Rectal smooth muscle tissue (tissue), 1 donor: ENCODE measurements around the gene NT5DC2.
A peak's percentile ranks its signal among the peaks of the same experiment; 100 is the strongest.

Experiments
- H3K27ac ChIP-seq: one replicate; pipeline ENCODE4 v1.7.0; 2013; ENCODE audit warnings: low read depth, low read length, inconsistent platforms
- H3K27me3 ChIP-seq: one replicate; pipeline ENCODE4 v1.7.0; 2013; ENCODE audit warnings: low read length; ENCODE audit not compliant: control insufficient read depth, insufficient read depth
- H3K36me3 ChIP-seq: one replicate; pipeline ENCODE4 v1.7.0; 2013; ENCODE audit warnings: low read length; ENCODE audit not compliant: control insufficient read depth, insufficient read depth
- H3K4me1 ChIP-seq: one replicate; pipeline ENCODE4 v1.7.0; 2013; ENCODE audit warnings: low read length; ENCODE audit not compliant: control insufficient read depth, insufficient read depth
- H3K4me3 ChIP-seq: one replicate; pipeline ENCODE4 v1.7.0; 2013; ENCODE audit warnings: low read length
- H3K9ac ChIP-seq: one replicate; pipeline ENCODE4 v1.7.0; 2013; ENCODE audit warnings: low read length

NT5DC2 gene

GRCh38 chr3:52509753-52510328 lies 23.8 kb downstream of the NT5DC2 start:
- Histone ChIP-seq H3K9ac (no peak overlapping the region), H3K4me1 (no peaks in the 10 kb centered on the region), H3K36me3 (no peaks in the 10 kb centered on the region), H3K27me3 (no peaks in the 10 kb centered on the region), H3K4me3 (no peak overlapping the region), H3K27ac (no peak overlapping the region)

DNA sequence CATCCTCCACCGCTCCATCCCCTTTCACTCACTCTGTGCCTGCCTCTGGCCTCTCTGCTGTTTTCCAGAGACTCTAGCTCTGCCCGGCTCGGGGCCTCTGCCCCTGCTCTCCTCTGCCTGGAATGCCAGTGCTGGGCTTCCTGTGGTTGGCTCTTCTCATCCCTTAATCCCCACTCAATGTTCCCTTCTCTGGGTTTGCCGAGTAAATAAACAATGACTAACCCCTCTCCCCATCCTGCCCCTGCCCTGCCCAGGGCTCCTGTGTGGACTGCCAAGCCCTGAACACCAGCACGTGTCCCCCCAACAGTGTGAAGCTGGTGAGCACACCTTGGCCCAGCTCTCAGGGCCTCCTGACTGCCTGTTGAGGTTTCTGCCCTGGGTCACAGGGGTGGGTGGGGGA lies 26.3 kb downstream of the NT5DC2 start:
- H3K9ac ChIP-seq, result no peak overlapping the region
- no peaks in the 10 kb centered on the region for H3K36me3 ChIP-seq
- no peak overlapping the region for H3K27ac ChIP-seq
- no peak overlapping the region for H3K4me3 ChIP-seq
- H3K4me1 ChIP-seq, result no peaks in the 10 kb centered on the region
- H3K27me3 ChIP-seq, result no peaks in the 10 kb centered on the region

DNA sequence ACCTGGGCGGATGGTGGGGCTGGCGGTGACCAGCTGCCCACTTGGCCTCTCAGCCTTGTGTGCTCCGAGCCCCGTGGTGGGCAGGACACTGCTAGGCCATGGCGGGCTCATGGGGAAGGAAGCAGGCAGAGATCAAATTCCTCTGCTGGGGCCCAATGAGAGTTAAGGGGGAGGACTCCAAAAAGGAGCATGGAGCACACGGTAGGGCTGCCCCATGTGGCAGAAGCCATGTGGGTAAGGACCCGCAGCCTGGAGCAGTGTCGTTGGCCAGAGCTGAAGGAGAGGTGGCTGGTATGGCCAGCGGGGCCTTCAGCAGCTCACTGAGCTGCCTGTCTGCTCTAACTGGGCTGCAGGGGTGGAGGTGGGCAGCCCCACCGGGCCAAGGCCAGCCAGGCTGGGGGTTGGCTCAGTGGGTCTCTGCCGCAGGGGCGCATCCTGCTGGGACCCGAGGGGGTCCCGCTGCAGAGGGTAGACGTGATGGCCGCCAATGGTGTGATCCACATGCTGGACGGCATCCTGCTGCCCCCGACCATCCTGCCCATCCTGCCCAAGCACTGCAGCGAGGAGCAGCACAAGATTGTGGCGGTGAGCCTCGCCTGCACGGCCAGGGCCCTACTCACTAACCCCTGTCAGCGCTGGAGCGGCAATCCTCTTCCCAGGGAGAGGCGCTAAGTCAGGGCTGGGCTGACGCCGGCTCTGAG lies 27.2 kb downstream of the NT5DC2 start:
- no peaks in the 10 kb centered on the region for H3K4me1 ChIP-seq
- no peak overlapping the region for H3K9ac ChIP-seq
- no peaks in the 10 kb centered on the region for H3K36me3 ChIP-seq
- H3K27ac ChIP-seq, result no peak overlapping the region
- no peaks in the 10 kb centered on the region for H3K27me3 ChIP-seq
- H3K4me3 ChIP-seq, result no peak overlapping the region

GRCh38 chr3:52504977-52505376 lies 28.7 kb downstream of the NT5DC2 start:
- Histone ChIP-seq H3K27ac (no peak overlapping the region), H3K4me1 (no peaks in the 10 kb centered on the region), H3K36me3 (no peaks in the 10 kb centered on the region), H3K27me3 (no peaks in the 10 kb centered on the region), H3K4me3 (no peak overlapping the region), H3K9ac (no peak overlapping the region)

GRCh38 chr3:52503788-52504424 lies 29.8 kb downstream of the NT5DC2 start:
- H3K4me1 ChIP-seq, result no peaks in the 10 kb centered on the region
- no peaks in the 10 kb centered on the region for H3K36me3 ChIP-seq
- H3K4me3 ChIP-seq, result no peak overlapping the region
- H3K27me3 ChIP-seq, result no peaks in the 10 kb centered on the region
- H3K27ac ChIP-seq, result no peak overlapping the region
- no peak overlapping the region for H3K9ac ChIP-seq

DNA sequence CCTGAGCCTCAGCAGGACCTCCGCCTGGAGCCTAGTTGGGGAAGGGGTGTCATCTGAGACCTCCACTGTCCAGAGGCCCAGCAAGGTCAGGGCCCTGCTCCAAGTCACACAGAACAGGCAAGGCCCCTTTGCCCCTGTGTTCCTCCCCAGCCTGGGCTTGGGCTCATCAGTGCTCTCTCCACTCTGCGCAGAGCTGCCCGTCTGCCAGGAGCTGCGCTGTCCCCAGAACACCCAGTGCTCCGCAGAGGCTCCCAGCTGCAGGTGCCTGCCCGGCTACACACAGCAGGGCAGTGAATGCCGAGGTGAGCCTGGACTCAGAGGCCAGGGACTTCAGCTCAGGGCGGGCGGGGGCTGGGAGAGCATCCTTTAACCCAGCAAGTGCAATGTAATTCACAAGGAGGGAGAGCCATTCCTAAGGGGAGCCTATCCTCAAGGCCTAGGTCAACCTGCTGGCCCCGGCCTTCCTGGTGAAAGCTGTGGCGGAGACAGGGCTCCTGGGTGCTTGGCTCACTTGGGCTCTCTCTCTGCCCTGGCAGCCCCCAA lies 30.8 kb downstream of the NT5DC2 start:
- no peak overlapping the region for H3K4me3 ChIP-seq
- H3K4me1 ChIP-seq, result no peaks in the 10 kb centered on the region
- H3K36me3 ChIP-seq, result no peaks in the 10 kb centered on the region
- H3K27ac ChIP-seq, result no peak overlapping the region
- H3K27me3 ChIP-seq, result no peaks in the 10 kb centered on the region
- H3K9ac ChIP-seq, result no peak overlapping the region

DNA sequence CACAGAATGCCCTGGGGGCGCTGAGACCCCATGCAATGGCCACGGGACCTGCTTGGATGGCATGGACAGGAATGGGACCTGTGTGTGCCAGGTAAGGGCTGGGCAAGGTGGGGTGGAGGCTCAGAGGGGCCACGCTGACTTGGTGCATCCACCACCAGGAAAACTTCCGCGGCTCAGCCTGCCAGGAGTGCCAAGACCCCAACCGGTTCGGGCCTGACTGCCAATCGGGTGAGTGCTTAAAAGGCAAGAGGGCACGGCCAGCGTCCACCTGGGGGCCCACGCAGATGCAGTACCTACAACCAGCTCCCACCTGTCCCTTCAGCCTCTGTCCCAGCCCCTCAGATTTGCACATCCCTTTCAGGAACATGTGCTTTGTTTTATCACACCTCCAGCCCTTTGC lies 31.7 kb downstream of the NT5DC2 start:
- Histone ChIP-seq H3K4me3 (no peak overlapping the region), H3K36me3 (no peaks in the 10 kb centered on the region), H3K4me1 (no peaks in the 10 kb centered on the region), H3K27ac (no peak overlapping the region), H3K27me3 (no peaks in the 10 kb centered on the region), H3K9ac (no peak overlapping the region)

DNA sequence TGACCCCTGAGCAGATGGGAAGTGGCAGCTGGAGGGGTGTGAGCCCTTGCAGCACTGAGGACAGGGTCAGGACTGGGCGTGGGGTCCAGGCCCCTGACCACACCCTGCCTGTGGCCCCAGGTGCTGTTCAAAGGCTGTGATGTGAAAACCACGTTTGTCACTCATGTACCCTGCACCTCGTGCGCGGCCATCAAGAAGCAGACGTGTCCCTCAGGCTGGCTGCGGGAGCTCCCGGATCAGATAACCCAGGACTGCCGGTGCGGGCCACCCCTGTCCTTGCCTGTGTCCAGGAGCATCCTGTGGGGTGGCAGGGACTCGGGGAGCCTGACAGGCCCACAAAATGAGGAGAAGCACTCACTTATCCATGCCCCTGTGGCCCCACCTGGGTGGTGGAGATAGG lies 32.6 kb downstream of the NT5DC2 start:
- Histone ChIP-seq H3K4me1 (no peaks in the 10 kb centered on the region), H3K4me3 (no peak overlapping the region), H3K36me3 (no peaks in the 10 kb centered on the region), H3K9ac (no peak overlapping the region), H3K27me3 (no peaks in the 10 kb centered on the region), H3K27ac (no peak overlapping the region)

GRCh38 chr3:52498137-52499054 lies 35.3 kb downstream of the NT5DC2 start:
- H3K36me3 ChIP-seq, result no peaks in the 10 kb centered on the region
- H3K9ac ChIP-seq, result no peak overlapping the region
- H3K4me3 ChIP-seq, result no peak overlapping the region
- H3K4me1 ChIP-seq, result no peaks in the 10 kb centered on the region
- H3K27ac ChIP-seq, result no peak overlapping the region
- H3K27me3 ChIP-seq, result no peaks in the 10 kb centered on the region

- Histone ChIP-seq H3K4me3 (peak overlapping the region; percentile 57), H3K27me3 (no peaks in the 10 kb centered on the region), H3K4me1 (no peaks in the 10 kb centered on the region), H3K36me3 (peaks cover 15% of the 10 kb centered on the region), H3K9ac (peak overlapping the region; percentile 41), H3K27ac (peak overlapping the region; percentile 55)
Observed at GRCh38 chr3:52495777-52496602, 37.7 kb downstream of the NT5DC2 start.

- Histone ChIP-seq H3K27me3 (no peaks in the 10 kb centered on the region), H3K9ac (peak within 1 kb of the TSS; percentile 41), H3K27ac (peak within 1 kb of the TSS; percentile 55), H3K4me3 (peak within 1 kb of the TSS; percentile 57), H3K4me1 (no peaks in the 10 kb centered on the region), H3K36me3 (peaks cover 24% of the 10 kb centered on the region)
Observed at GRCh38 chr3:52494886-52495495, 38.7 kb downstream of the NT5DC2 start, which contains the start of gene STAB1. STAB1 (plus strand) TSS chr3:52495338; CDS start chr3:52495414, 76 bp downstream.
